SIG-M5 treated with dmso at 0.1 percent for 504 hours (cell line): Measurements from ENCODE around the gene INTS7.
"Not testable (repeated sequence)": the region's sequence is repeated elsewhere in the genome, so short reads cannot be mapped to it uniquely, and the experiment has no call there.

Experiments
- DNase-seq: peaks from one replicate; lab custom pipeline; 2025; ENCODE audit not compliant: unreplicated experiment; lab: John Stamatoyannopoulos, UW

INTS7 gene

DNA sequence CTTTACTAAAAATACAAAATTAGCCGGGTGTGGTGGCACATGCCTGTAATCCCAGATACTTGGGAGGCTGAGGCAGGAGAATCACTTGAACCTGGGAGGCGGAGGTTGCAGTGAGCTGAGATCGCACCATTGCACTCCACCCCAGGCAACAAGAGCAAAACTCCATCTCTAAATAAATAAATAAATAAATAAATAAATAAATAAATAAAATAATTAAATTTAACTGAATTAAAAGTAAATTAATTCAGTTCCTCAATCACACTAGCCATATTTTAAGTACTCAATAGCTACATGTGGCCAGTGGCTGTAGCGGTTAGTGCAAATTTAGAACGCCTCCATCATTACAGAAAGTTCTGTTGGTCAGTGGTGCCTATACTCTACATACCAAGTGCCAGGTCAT lies 97.9 kb downstream of the INTS7 start:
- DNase-seq = not testable (repeated sequence)

DNA sequence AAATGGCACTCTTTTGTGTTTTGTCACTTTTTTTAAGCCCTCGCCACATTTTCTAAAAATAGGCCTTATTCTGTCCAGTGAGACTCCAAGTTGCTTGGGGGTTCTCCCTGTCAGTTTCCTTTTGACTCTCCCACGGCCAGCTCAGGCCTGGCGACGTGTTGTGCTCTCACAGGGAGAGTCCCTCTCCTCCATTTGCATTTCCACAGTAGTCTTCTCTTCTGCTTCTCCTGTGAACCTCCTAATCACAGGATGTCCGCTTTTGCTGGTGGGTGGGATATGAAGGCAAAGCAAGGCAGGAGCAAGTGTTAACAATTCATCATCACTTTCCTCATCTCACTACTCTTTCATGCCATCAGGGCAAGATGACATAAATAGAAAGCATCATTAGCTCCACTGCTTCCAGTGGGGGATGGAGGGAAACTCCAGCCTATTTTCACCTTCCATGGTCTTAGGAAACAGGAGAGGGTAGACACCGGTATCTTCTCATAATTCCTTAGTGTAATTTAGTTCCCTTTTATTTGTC lies 99.8 kb downstream of the INTS7 start:
- no peak for DNase-seq

DNA sequence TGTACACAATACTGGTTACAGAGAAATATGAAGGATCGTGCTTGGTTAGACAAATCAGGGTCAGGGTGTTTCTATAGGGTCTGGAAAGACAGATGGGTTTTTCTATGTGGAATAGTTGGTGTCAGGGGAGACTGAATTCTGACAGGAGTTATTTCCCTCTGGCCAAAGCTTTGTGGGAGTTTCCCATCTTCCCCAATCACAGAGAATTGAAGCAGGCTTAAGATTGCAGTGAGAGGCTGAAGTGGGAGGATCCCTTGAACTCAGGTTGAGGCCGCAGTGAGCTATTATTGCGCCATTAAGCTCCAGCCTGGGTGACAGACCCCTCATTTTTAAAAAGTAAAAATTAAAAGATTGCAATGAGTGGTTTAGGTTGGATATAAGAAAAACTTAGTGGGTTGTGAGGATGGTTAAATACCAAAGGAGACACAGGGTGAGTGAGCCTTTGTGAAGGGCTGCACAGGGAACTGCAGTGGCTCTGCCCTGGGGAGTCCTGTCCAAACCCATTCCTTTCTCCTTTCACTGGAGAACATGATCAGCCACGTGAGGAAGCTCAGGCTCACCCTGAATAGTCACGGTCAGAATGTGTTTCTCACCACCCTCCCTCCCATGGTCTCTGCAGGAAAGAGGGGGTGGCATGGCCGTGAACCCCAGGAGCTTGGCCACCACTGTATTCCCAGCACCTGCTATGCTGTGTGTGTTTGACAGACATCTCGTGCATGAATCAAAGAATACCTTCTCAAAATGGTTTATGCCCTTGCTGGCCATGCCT lies 101.2 kb downstream of the INTS7 start:
- no peak for DNase-seq

DNA sequence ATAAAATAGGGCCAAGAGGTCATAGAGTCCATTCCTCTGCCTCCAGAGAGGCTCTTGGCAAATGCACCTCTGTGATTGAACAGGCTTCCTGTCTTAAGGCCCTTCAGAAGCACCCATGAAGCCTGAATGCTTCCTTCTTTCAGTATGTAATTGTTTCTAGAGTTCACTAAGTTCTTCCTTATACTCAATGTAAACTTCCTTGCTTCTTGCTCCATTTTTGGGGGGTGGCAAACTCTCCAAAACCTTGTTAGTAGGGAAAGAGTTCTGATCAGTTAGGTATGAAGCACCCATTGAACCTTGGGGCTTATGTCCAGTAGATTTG lies 102.5 kb downstream of the INTS7 start:
- no peak for DNase-seq

DNA sequence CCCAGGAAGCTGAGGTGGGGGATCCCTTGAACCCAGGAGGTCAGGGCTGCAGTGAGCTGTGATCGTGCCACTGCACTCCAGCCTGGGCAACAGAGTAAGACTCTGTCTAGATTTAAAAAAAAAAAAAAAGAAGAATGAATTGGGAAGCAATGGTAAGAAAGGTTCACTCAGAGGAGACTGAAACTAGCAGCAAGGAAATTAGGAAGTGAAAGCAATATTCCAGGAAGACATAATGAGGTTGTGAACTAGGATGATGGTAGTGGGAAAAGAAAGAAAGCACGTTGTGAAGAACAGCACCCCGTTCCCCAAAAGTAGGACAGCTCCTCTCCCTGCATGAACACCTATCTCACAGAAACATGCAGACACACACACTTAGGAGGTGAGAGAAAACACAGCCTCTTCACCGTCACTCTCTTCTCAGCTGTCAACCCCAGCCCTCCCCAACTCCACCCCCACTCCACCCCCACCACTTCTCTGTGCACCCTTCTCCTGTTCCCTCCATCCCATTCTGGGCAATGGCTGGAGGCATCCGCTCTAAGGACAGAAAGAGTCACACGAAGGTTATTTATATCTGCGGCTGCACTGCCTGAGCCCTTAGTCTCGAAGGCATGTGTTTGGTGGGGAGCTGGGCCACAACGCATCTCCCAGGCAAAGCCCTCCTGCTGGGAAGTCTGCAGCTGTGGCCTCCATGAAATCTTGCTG lies 103.0 kb downstream of the INTS7 start:
- peak; percentile 59 for DNase-seq

DNA sequence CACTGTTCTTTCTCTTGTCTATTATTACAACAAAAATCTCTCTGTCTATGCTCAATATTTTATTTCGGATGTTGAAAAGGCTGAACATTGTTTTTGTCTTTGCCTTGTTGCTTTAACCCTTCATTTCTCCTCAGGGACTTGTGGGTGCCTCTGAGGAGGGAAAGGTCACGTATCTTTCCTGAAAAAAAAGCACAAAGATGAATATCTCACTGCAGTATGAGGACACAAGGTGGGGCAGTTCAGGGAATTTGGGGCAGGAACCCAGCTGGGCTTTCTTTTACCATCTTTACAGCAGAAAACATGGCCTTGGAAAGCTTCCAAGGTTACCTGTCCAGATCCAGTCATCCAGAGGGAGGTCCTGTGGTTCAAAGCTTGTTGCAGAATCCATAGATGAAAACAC lies 105.7 kb downstream of the INTS7 start:
- DNase-seq = no peak

DNA sequence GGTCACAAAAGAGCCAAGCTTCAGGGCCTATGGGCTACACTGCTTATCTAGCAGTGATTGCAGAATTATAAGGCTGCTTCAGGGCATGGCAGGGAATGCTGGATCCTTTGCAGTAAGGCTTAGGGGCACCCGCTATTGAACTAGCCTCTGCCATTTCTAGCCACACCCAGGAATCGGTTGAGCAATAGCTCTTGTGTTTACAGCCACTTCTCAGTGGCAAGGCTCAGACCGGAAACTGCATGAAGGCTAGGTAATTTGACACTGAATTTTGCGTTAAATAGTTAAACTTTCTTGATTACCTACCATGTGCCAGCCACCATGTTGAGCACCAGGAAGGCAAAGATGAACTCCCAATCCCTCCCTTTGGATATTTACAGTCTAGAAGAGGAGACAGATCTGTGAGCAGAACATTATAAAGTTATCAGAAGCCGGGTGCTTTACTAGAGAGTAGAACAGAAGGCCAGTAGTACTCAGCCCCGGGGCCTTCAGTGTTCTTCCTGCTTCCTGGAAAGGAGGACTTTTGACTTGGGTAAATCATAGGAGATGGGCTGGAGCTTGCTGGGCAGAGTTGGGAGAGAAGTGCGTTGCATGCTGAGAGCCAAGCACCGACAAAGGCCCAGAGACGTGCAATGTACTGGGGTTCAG lies 106.2 kb downstream of the INTS7 start:
- DNase-seq = peak; percentile 87

DNA sequence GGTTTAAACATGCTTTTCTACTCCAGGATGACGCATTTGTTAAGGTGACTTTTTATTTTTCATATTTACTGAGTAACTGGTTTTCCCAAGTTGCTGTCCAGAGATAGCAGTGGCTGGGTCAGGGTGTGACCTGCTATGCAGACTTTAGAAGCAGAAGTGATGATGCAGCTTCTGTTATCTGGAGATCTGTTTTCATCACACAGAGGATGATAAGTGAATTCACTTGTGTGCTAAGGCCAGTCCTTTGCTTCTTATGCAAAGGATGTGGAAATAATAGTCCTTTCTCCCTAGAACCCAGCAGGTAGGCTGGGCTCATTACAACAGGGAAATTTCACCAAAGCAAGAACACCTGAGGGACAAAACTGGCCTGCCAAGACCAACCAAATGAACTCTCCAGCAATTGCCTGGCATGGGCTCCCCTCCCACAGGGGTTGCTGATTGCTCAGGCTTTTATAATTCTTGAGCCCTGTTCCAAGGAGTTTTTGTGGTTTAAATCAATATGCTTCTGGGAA lies 107.0 kb downstream of the INTS7 start:
- DNase-seq = peak; percentile 41

DNA sequence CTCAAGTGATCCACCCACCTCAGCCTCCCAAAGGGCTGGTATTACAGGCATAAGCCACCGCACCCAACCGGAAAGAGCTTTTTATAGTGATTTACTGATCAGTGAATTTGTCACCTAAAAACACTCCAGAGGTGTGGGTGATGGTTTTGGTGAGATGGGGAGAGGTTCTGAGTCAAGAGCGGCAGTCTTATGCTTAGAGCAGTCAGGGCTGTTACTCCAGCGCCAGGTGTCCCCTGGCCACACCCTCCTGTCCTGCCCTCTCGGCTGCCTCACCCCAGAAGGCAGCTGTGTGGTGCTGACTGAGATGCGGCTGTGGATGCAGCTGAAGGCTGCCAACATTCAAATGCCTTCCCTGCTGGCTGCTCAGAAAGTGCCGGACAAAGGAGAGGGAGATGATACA lies 110.3 kb downstream of the INTS7 start:
- no peak for DNase-seq

DNA sequence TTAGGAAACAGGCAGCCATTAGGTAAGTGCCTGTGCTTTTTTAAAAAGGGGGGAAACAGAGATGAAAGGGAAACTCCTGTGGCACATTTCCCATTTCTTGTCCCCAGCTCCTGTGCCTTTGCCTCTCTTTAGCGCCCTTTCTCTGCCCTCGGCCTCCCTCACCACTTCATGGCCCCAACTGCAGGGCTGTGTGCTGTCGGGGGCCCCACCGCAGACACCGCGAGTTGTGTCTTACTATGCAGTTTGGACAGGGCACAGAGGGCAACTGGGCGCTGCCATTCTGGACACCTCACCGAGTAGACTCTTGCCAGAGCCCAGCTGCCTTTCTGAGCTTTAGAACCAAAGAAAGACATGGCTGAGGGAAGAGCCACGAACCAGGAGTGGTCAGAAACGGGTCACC lies 111.1 kb downstream of the INTS7 start:
- DNase-seq = no peak

DNA sequence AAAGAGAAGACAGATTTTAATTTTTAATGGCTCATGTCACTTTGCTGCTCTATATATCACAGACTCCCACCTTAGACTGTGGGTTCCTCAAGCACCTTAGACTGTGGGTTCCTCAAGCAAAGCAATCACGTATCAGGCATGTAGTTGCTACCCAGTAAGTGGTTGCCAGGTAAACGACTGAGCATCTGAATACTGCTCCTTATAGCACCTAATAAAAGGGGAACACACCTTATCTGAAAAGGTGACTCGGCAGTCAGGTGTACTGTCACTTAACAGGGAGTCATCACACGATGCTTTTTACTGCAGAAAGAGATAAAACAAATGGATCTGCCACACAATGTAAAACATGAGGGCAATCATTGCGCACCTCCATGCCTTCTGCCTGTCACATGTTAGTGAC lies 112.3 kb downstream of the INTS7 start:
- no peak for DNase-seq

DNA sequence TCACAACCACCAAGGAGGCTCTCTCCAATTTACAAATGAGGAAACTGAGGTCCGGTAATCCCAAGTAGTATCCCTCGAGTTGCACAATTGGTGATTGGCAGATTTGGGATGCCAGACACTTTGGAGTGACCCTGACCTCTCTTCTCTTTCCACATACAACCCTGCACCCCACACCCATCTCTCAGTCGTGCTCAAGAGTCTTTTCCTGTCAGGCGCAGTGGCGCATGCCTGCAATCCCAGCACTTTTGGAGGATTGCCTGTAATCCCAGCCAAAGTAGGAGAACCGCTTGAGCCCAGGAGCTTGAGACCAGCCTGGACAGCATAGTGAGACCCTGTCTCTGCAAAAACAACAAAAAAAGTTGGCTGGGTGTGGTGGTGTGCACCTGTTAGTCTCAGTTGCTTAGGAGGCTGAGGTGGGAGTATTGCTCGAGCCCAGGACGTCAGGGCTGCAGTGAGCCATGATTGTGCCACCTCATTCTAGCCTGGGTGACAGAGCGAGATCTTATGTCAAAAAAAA lies 113.7 kb downstream of the INTS7 start:
- no peak for DNase-seq

DNA sequence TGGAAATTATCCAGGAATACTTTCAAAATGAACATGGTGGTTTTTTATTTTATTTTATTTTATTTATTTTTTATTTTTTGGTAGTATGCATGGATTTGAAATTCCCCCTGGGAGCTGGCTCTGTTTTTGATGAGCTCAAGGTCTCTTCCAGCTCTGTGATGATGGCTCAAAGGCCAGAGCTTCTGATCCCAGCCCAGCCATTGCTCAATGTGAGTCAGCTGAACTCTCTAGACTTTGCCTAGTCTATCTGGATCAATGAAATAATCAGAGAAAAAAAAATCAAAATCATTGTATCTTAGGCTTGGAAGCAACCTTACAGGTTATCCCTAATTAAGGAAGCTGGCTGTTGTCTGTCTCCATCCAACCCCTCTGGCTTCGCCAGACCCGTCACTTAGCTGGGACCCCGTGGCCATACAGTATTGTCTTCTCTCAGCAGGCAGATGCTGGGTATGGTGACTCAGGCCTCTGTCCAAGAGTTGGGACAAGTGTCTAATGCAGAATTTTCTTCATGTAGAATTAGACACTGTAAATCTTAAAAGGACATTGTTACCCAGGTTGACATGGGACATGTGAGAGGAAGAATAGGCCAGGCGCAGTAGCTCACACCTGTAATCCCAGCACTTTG lies 114.6 kb downstream of the INTS7 start:
- no peak for DNase-seq

DNA sequence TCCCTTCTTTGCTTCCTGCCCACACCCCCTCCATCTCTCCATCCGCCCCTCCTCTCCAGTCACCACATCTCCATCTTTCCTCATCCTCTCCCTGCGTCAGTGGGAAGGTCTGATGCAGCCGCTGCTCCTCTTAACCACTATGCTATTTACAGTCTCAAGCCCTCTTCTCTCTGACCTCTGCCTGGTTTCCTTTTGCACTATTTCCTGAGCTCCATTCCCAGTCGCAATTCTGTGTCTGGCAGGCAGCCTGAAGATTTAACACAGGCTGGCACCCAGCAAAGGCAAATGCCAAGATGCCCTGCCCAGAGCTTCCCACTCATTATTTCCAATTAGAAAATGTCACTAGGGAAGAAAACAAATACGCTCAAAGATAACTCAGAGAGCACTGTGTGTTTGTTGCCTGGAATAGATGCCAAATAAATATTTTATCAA lies 115.2 kb downstream of the INTS7 start:
- DNase-seq = no peak

DNA sequence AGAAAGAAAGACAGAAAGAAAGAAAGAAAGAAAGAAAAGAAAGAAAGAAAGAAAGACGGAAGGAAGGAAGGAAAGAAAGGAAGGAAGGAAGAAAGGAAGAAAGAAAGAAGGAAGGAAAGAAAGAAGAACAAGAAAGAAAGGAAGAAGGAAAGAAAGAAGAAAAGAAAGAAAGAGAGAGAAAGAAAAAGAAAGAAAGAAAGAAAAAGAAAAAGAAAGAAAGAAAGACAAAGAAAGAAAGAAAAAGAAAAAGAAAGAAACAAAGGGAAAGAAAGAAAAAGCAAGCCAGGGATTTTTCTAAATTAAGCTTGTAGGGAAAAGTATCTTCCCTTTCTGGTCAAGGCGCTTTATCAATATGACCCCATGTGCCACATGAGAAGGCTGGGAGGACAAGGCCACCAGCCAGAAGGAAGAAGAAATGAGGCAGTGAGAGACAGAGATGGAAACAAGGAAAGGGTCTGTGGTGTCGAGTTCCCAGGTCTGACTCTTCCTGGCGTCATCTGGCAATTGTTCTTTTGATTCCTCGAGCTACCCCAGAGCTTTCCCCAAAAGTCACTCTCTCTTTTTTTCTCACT lies 116.4 kb downstream of the INTS7 start:
- DNase-seq = no peak

DNA sequence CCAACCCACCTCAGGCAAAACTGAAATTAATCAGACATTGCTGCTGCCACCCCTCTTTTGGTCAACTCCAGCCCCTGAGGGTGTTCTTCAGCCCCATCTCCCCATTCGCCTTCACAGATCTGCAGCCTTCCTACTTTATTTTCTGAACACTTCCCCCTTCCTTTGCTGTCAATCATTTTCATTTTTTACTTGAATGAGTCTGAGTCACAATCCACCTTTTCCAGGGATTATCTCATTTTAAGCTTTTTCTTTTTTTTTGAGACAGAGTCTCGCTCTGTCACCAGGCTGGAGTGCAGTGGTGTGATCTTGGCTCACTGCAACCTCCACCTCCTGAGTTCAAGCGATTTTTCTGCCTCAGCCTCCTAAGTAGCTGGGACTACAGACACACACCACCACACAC lies 118.9 kb downstream of the INTS7 start:
- DNase-seq = not testable (repeated sequence)

DNA sequence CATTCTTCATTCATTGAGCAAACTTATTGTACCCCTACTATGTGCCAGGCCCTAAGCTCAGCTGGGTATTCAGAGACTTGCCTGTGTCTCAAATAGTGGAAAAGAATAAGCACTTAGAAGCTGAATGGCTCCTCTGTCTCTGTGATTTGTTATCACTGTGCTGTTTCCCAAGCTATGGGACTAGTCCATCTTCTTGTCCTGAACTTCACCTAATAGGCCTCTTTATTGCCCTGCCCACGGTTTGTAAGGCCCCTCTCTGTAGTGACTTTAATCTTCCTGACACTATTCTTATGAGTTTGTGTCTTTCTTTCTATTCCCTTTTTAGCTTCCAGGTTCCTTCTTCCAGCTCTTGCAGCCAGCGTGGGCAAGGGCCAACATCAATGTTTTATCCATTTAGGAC lies 119.4 kb downstream of the INTS7 start:
- DNase-seq = no peak

DNA sequence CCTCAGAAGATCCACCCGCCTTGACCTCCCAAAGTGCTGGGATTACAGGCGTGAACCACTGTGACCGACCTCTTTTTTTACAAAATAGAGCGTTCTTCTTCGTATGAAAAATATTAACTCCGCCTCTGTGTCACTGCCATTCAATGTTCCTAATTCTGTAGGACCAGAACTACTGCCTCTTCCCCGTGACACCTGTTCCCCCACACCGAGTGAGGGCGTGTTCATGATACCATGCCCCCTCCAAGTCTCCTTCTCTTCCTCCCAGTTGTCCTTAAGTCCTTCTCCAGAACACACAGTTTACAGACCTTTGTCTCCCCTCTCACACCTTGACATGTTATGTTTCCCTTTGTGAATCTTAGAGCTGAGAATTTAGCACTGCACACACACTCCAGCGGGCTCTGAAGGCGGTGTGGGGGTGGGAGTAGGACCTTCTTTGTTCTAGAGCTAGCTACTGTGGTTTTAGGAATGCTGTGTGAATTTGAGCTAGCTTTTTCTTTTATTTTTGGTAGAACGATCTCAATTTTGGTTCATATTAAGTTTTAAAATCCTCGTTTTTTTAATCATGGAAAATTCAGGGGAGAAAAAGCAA lies 122.4 kb downstream of the INTS7 start:
- no peak for DNase-seq

DNA sequence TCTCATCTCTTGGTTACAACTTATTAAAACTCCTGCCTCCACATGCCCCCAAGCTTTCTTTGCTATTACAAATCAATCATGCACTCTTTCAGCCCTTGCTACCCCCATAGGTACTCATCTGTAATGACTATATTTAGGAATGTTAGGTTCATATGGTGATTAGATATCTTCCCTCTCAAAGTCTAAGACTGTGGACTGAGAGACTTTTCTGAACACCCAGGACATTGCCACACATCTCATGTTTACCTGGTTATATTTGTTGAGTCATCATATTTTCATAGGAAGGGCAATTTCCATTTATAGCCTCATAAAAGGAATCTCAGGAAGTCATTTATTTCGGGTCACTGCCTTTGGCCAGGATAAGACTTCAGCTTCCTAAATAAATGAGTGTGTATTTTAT lies 123.3 kb downstream of the INTS7 start:
- no peak for DNase-seq

DNA sequence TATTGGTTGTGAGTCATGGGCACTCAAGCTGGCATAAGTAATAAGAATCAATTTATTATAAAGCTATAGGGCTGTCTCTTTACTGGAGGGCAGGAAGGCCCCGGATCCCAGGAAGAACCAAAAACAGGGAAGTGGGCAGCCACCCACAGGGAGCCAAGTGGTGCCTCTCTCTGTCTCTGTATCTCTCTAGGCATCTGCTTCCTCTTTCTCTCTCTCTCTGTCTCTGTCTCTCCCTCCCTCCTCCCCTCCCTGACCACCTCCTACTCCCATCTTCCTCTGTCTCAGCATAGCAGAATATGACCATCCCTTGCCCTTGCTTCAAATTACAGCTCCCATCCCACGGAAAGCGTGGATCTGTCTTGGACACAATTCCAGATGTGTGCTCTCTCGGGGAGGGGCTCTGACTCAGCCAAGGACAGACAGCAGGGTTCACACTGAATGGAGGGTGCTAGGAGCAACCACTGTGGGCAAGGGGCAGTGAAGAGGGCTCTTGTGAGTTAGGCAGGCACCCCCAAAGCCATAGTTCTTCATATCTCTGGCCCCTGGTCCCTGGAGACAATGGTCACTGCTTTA lies 124.4 kb downstream of the INTS7 start:
- DNase-seq = peak; percentile 67
